Calu3 (cell line): ENCODE results near the gene FITM1. TPM values are rescaled to one million over a fixed set of nuclear protein-coding genes. Genes with fewer than 3 reads are reported as not detected.
"Not testable (repeated sequence)": the region's sequence is repeated elsewhere in the genome, so short reads cannot be mapped to it uniquely, and the experiment has no call there.

ENCODE experiments used
- BruUV-seq: library from RNA; stranded (reverse); fragments of 400-500 nt; replicated peaks from 2 replicates; lab custom pipeline; 2021; lab: Mats Ljungman, UMichigan
- CTCF ChIA-PET: fragments of 300-600 bp; sonication (Branson Sonifier 250); formaldehyde crosslinking; loops from one replicate; lab custom pipeline; 2022; ENCODE audit warnings: antibody characterized with exemption; lab: Charles Lee
- DNase-seq: peaks from one replicate; pipeline ENCODE4 v3.0.0; 2022
- H3K27ac Mint-ChIP-seq: one replicate; pipeline ENCODE4 v1.8.0; 2022; ENCODE audit warnings: mixed read lengths; ENCODE audit not compliant: unreplicated experiment
- H3K27me3 Mint-ChIP-seq: one replicate; pipeline ENCODE4 v1.8.0; 2022; ENCODE audit warnings: mixed read lengths; ENCODE audit not compliant: unreplicated experiment
- H3K36me3 Mint-ChIP-seq: one replicate; pipeline ENCODE4 v1.8.0; 2022; ENCODE audit warnings: mild to moderate bottlenecking, moderate library complexity, mixed read lengths; ENCODE audit not compliant: insufficient read depth, unreplicated experiment
- H3K4me1 Mint-ChIP-seq: one replicate; pipeline ENCODE4 v1.8.0; 2022; ENCODE audit warnings: mild to moderate bottlenecking, low read depth, mixed read lengths; ENCODE audit not compliant: unreplicated experiment
- H3K4me3 Mint-ChIP-seq: one replicate; pipeline ENCODE4 v1.8.0; 2022; ENCODE audit warnings: mild to moderate bottlenecking, low read depth, moderate library complexity, mixed read lengths; ENCODE audit not compliant: unreplicated experiment
- H3K9me3 Mint-ChIP-seq: one replicate; pipeline ENCODE4 v1.8.0; 2022; ENCODE audit warnings: low read depth, mixed read lengths; ENCODE audit not compliant: unreplicated experiment
- intact Hi-C: fragments of 100-400 bp; cut with micrococcal nuclease; formaldehyde crosslinking; loops from one replicate; pipeline ENCODE4 v1.10.0; 2022; ENCODE audit not compliant: unreplicated experiment
- total RNA-seq: library from RNA; stranded (reverse); gene quantifications from 2 replicates; pipeline ENCODE4 v1.2.3, GENCODE V29; 2022
- TF ChIP-seq, protein P1 (sequence below): fragments of 200-600 bp; IDR thresholded peaks from one replicate; pipeline ENCODE4 v1.8.0; 2022; ENCODE audit warnings: antibody characterized with exemption; ENCODE audit not compliant: unreplicated experiment

Gene FITM1
- total RNA-seq, 1 experiment from 2014 or later, result 0.47 TPM

DNA sequence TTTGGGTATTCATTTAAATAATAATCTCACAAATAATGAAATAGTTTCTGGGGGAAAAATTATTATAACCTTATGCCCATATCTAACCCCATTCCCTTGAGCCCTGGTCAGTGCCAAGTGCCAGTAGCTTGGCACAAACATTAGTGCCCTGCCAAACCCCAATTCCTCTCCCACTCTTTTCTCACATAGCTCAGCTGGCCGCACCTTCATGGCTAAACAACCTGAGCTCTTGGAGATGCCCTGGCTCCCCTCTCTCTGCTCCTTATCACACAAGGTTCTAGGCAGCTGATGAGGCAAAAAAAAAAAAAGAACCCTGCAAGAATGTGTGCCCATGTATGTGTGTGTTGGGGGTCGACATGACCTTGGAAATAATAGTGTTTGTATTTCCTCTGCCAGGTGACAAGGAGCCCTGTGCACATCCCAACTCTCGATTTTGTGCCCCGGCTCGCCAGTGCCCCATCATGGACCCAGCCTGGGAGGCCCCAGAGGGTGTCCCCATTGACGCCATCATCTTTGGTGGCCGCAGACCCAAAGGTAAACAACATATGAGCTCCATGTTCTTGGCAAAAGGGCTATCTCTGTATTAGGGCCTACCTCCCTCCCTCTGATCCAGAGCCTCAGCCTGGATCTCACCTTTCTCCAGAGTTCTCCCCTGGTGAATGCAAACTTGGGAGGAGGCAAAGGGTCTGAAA is 28.0 kb upstream of the FITM1 start:
- no TSS peak for BruUV-seq
- CTCF ChIA-PET, result interaction anchor here (1.7 kb wide), 1 partner anchor 9 kb away, joined by 4 read pairs; the partner anchor contains the start of gene PCK2
- Mint-ChIP-seq H3K36me3 (peaks cover 52% of the 10 kb centered on the region), H3K4me3 (no peak overlapping the region), H3K9me3 (no peaks in the 10 kb centered on the region), H3K4me1 (no peaks in the 10 kb centered on the region), H3K27ac (no peak overlapping the region), H3K27me3 (no peaks in the 10 kb centered on the region)
- intact Hi-C loops, result no loop called here
- TF ChIP-seq, protein P1, sequence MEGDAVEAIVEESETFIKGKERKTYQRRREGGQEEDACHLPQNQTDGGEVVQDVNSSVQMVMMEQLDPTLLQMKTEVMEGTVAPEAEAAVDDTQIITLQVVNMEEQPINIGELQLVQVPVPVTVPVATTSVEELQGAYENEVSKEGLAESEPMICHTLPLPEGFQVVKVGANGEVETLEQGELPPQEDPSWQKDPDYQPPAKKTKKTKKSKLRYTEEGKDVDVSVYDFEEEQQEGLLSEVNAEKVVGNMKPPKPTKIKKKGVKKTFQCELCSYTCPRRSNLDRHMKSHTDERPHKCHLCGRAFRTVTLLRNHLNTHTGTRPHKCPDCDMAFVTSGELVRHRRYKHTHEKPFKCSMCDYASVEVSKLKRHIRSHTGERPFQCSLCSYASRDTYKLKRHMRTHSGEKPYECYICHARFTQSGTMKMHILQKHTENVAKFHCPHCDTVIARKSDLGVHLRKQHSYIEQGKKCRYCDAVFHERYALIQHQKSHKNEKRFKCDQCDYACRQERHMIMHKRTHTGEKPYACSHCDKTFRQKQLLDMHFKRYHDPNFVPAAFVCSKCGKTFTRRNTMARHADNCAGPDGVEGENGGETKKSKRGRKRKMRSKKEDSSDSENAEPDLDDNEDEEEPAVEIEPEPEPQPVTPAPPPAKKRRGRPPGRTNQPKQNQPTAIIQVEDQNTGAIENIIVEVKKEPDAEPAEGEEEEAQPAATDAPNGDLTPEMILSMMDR, result no peak
- DNase-seq, result no peak

DNA sequence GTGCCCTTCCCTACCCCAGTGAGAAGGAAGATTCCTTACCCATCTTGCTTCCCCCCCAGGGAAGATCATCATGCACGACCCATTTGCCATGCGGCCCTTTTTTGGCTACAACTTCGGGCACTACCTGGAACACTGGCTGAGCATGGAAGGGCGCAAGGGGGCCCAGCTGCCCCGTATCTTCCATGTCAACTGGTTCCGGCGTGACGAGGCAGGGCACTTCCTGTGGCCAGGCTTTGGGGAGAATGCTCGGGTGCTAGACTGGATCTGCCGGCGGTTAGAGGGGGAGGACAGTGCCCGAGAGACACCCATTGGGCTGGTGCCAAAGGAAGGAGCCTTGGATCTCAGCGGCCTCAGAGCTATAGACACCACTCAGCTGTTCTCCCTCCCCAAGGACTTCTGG is 27.0 kb upstream of the FITM1 start:
- TF ChIP-seq, protein P1, result no peak
- CTCF ChIA-PET, result interaction anchor here (0.6 to 1.7 kb wide), 2 partner anchors 10 to 1279 kb away, joined by 4 to 6 read pairs; partner anchors contain the start of gene PCK2
- no peaks in the 10 kb centered on the region for H3K9me3 Mint-ChIP-seq

DNA sequence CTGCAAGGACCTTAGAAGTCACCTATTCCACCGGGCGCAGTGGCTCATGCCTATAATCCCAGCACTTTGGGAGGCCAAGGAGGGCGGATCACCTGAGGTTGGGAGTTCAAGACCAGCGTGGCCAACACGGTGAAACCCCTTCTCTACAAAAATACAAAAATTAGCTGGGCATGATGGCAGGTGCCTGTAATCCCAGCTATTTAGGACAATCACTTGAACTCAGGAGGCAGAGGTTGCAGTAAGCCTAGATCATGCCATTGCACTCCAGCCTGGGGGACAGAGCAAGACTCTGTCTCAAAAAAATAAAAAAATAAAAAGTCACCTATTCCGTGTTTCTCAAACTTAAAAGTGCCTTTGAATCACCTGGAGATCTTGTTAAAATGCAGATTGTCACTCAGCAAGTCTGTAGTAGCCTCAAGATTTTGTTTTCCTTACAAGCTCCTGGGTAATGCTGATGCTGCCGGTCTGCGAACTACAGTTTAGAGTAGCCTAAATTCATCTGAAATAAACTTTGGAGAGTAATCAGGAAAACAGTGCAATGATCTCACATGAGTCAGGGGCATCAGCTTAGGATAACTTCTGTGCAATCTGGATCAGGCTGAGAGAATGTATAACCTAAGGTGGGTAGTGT is 24.7 kb upstream of the FITM1 start:
- CTCF ChIA-PET, H3K27ac Mint-ChIP-seq, H3K27me3 Mint-ChIP-seq, DNase-seq, H3K9me3 Mint-ChIP-seq, H3K4me1 Mint-ChIP-seq, H3K4me3 Mint-ChIP-seq, intact Hi-C loops, BruUV-seq: not testable (repeated sequence)
- peaks cover 33% of the 10 kb centered on the region for H3K36me3 Mint-ChIP-seq

More for the DNA sequence above, 27.0 kb upstream of the FITM1 start:
- no peak overlapping the region for H3K4me3 Mint-ChIP-seq
- H3K36me3 Mint-ChIP-seq, result peaks cover 44% of the 10 kb centered on the region
- H3K4me1 Mint-ChIP-seq, result no peaks in the 10 kb centered on the region
- no peaks in the 10 kb centered on the region for H3K27me3 Mint-ChIP-seq
- H3K27ac Mint-ChIP-seq, result no peak overlapping the region
- no TSS peak for BruUV-seq
- intact Hi-C loops, result no loop called here
- no peak for DNase-seq

DNA sequence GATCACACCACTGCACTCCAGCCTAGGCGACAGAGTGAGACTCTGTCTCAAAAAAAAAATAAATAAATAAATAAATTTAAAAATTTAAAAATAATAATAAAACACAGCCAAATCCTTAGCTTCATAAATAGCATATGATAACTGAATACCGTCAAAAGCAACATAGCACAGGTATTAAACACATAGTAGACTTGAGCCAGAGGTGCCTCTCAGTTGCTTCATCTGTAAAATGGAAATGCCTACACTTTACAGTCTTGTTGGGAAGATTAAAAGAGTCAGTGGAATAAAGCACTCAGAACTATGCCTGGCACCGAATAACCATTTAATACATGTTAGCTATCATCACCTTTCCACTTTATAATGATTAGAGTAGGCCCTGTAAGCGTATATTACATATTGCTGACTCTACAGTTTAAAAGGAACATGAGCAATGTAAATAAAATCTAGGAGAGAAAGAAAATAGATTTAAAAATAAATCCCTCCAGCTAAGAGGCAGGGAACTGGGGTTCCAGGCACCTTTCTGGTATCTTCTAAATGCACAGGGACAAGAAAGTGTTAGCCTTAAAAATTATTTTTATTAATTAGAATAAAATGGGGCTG is 23.7 kb upstream of the FITM1 start:
- intact Hi-C loops, result no loop called here
- Mint-ChIP-seq H3K27ac (no peak overlapping the region), H3K9me3 (no peaks in the 10 kb centered on the region), H3K4me3 (no peak overlapping the region), H3K27me3 (no peaks in the 10 kb centered on the region), H3K36me3 (peaks cover 26% of the 10 kb centered on the region), H3K4me1 (peaks cover 5% of the 10 kb centered on the region)
- no peak for DNase-seq
- TF ChIP-seq, protein P1, result no peak
- no TSS peak for BruUV-seq
- CTCF ChIA-PET, result interaction anchor here (3.6 kb wide), 1 partner anchor 13 kb away, joined by 45 read pairs; the partner anchor contains the start of gene PCK2
